Measurements from ENCODE around the gene GPS1. TPM values are rescaled to one million over a fixed set of nuclear protein-coding genes. Genes with fewer than 3 reads are reported as not detected.
A peak's percentile ranks its signal among the peaks of the same experiment; 100 is the strongest.

The GPS1 gene
- total and polyA plus RNA-seq, 5 donors = 75.1 to 93.7 (median 87.8) TPM

DNA sequence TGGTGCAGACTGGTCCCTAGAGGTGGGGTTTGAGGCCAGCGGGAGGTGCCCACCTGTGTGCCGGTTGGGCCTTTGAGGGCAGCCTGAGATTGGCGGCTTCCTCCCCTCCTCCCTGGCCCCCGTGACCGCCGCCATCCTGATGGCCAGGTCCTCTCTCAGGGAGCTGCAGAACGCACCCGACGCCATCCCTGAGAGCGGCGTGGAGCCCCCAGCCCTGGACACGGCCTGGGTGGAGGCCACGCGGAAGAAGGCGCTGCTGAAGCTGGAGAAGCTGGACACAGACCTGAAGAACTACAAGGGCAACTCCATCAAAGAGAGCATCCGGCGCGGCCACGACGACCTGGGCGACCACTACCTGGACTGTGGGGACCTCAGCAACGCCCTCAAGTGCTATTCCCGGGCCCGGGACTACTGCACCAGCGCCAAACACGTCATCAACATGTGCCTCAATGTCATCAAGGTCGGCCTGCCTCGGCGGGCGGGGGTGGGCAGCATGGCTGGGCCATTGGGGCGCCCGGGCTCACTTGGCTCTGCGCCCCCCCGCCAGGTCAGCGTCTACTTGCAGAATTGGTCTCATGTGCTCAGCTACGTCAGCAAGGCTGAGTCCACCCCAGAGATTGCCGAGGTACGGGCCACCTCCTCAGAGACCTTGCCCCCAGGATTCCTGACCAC, 2.8 kb downstream of the GPS1 start:
- 89% methylated on average over 38 of the region's 38 CpGs for WGBS
- H3K4me1 ChIP-seq (ENCODE audit: control insufficient read depth, insufficient read depth, low read length) = peaks cover 7% of the 10 kb centered on the region
- no peak for ATAC-seq

GRCh38 chr17:82055023-82055964, 3.6 kb downstream of the GPS1 start:
- Histone ChIP-seq H3K4me1 (ENCODE audit: control insufficient read depth, insufficient read depth, low read length) (peaks cover 7% of the 10 kb centered on the region), H3K27ac (ENCODE audit: low read length) (no peak overlapping the region), H3K4me3 (ENCODE audit: low read length) (no peak overlapping the region), H3K9me3 (ENCODE audit: control insufficient read depth, low read length) (no peaks in the 10 kb centered on the region), H3K27me3 (ENCODE audit: control insufficient read depth, insufficient read depth) (no peaks in the 10 kb centered on the region)
- 81% methylated on average over 26 of the region's 26 CpGs for WGBS
- peak in 1 of 3 donors; percentile 58 for DNase-seq
- intact Hi-C loops (cut with DNase I) = no loop called here
- ATAC-seq = no peak

More for the DNA sequence above, 2.8 kb downstream of the GPS1 start:
- peak in 1 of 3 donors; percentile 59 for DNase-seq
- Histone ChIP-seq H3K4me3 (ENCODE audit: low read length) (no peak overlapping the region), H3K27me3 (ENCODE audit: control insufficient read depth, insufficient read depth) (no peaks in the 10 kb centered on the region), H3K9me3 (ENCODE audit: control insufficient read depth, low read length) (no peaks in the 10 kb centered on the region), H3K27ac (ENCODE audit: low read length) (no peak overlapping the region)
- intact Hi-C loops (cut with DNase I) = no loop called here

GRCh38 chr17:82055965-82056728, 4.4 kb downstream of the GPS1 start:
- ATAC-seq (no peak), DNase-seq (peak in 1 of 3 donors; percentile 44)
- no peak overlapping the region for H3K4me3 ChIP-seq (ENCODE audit: low read length)
- H3K4me1 ChIP-seq (ENCODE audit: control insufficient read depth, insufficient read depth, low read length) = peaks cover 7% of the 10 kb centered on the region
- H3K9me3 ChIP-seq (ENCODE audit: control insufficient read depth, low read length) = no peaks in the 10 kb centered on the region
- no peaks in the 10 kb centered on the region for H3K27me3 ChIP-seq (ENCODE audit: control insufficient read depth, insufficient read depth)
- intact Hi-C loops (cut with DNase I) = no loop called here
- WGBS = 89% methylated on average over 28 of the region's 28 CpGs
- H3K27ac ChIP-seq (ENCODE audit: low read length) = no peak overlapping the region

DNA sequence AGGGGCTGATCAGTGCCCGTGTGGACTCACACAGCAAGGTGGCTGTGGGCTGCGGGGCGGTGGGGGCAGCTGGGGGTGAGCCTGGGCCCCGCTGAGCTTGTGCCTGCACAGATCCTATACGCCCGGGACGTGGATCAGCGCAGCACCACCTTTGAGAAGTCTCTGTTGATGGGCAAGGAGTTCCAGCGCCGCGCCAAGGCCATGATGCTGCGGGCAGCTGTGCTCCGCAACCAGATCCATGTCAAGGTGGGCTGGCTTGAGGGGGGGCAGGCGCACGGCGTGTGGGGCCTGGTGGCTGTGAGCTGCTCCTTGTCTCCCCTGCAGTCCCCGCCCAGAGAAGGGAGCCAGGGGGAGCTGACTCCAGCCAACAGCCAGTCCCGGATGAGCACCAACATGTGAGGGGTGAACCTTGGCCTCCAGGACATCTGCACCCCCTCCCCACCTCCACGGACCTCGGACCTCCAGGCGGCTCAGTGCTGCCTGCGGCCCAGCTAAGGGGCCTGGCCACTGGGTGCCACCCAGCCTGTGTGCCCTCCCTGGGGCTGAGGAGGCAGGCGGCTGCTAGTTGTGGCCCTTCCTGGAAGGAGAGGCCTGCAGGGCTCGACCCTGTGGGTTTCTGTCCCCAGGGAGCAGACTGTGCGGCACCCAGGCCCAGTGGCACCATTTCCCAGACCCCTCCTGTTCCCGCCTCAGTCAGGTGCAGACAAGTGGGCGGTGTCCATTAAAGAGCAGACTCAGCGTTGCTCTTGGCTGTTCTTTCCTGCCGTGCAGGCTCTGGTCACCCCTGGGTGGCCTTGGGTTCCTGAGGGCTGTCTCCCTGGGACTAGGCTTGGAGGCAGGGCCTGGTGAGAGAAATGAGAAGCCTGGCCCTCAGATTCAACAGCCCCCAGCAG, 5.3 kb downstream of the GPS1 start:
- no peaks in the 10 kb centered on the region for H3K27me3 ChIP-seq (ENCODE audit: control insufficient read depth, insufficient read depth)
- no peak overlapping the region for H3K4me3 ChIP-seq (ENCODE audit: low read length)
- H3K27ac ChIP-seq (ENCODE audit: low read length) = no peak overlapping the region
- WGBS = 82% methylated on average over 29 of the region's 29 CpGs
- DNase-seq (peak in 1 of 3 donors; percentile 54), ATAC-seq (no peak)
- H3K4me1 ChIP-seq (ENCODE audit: control insufficient read depth, insufficient read depth, low read length) = peaks cover 7% of the 10 kb centered on the region
- H3K9me3 ChIP-seq (ENCODE audit: control insufficient read depth, low read length) = no peaks in the 10 kb centered on the region
- intact Hi-C loops (cut with DNase I) = no loop called here

- Histone ChIP-seq H3K4me1 (ENCODE audit: control insufficient read depth, insufficient read depth, low read length) (no peaks in the 10 kb centered on the region), H3K27ac (ENCODE audit: low read length) (no peak overlapping the region), H3K4me3 (ENCODE audit: low read length) (no peak overlapping the region), H3K9me3 (ENCODE audit: control insufficient read depth, low read length) (no peaks in the 10 kb centered on the region), H3K27me3 (ENCODE audit: control insufficient read depth, insufficient read depth) (no peaks in the 10 kb centered on the region)
- WGBS = 77% methylated on average over 17 of the region's 17 CpGs
- intact Hi-C loops (cut with DNase I) = no loop called here
- DNase-seq = peak in 1 of 3 donors; percentile 51
- no peak for ATAC-seq
Measured at GRCh38 chr17:82058230-82058854, 6.6 kb downstream of the GPS1 start.

GRCh38 chr17:82058855-82059249, 7.2 kb downstream of the GPS1 start:
- ATAC-seq (no peak), DNase-seq (peak in 1 of 3 donors; percentile 42)

GRCh38 chr17:82059272-82060000, 7.7 kb downstream of the GPS1 start:
- 67% methylated on average over 19 of the region's 19 CpGs for WGBS
- Histone ChIP-seq H3K4me1 (ENCODE audit: control insufficient read depth, insufficient read depth, low read length) (peaks cover under 1% of the 10 kb centered on the region), H3K9me3 (ENCODE audit: control insufficient read depth, low read length) (no peaks in the 10 kb centered on the region), H3K27ac (ENCODE audit: low read length) (no peak overlapping the region), H3K4me3 (ENCODE audit: low read length) (no peak overlapping the region), H3K27me3 (ENCODE audit: control insufficient read depth, insufficient read depth) (no peaks in the 10 kb centered on the region)
- intact Hi-C loops (cut with DNase I) = no loop called here
- no peak for ATAC-seq
- DNase-seq = peak in 2 of 3 donors; percentile 50 to 55

More at GRCh38 chr17:82058855-82059249, 7.2 kb downstream of the GPS1 start:
- Histone ChIP-seq H3K4me3 (ENCODE audit: low read length) (no peak overlapping the region), H3K27me3 (ENCODE audit: control insufficient read depth, insufficient read depth) (no peaks in the 10 kb centered on the region), H3K27ac (ENCODE audit: low read length) (no peak overlapping the region), H3K4me1 (ENCODE audit: control insufficient read depth, insufficient read depth, low read length) (no peaks in the 10 kb centered on the region), H3K9me3 (ENCODE audit: control insufficient read depth, low read length) (no peaks in the 10 kb centered on the region)
- intact Hi-C loops (cut with DNase I) = no loop called here
- 71% methylated on average over 10 of the region's 10 CpGs for WGBS

- no peaks in the 10 kb centered on the region for H3K9me3 ChIP-seq (ENCODE audit: control insufficient read depth, low read length)
- intact Hi-C loops (cut with DNase I) = no loop called here
- H3K27me3 ChIP-seq (ENCODE audit: control insufficient read depth, insufficient read depth) = no peaks in the 10 kb centered on the region
- DNase-seq = peak; percentile 5 to 53 (median 41)
- WGBS = 79% methylated on average over 16 of the region's 16 CpGs
- no peak for ATAC-seq
- H3K27ac ChIP-seq (ENCODE audit: low read length) = no peak overlapping the region
- no peak overlapping the region for H3K4me3 ChIP-seq (ENCODE audit: low read length)
- H3K4me1 ChIP-seq (ENCODE audit: control insufficient read depth, insufficient read depth, low read length) = peaks cover 6% of the 10 kb centered on the region
Measured at GRCh38 chr17:82060001-82060380, 8.3 kb downstream of the GPS1 start.

- Histone ChIP-seq H3K4me1 (ENCODE audit: control insufficient read depth, insufficient read depth, low read length) (peaks cover 6% of the 10 kb centered on the region), H3K27ac (ENCODE audit: low read length) (no peak overlapping the region), H3K4me3 (ENCODE audit: low read length) (no peak overlapping the region), H3K9me3 (ENCODE audit: control insufficient read depth, low read length) (no peaks in the 10 kb centered on the region), H3K27me3 (ENCODE audit: control insufficient read depth, insufficient read depth) (no peaks in the 10 kb centered on the region)
- 86% methylated on average over 14 of the region's 14 CpGs for WGBS
- ATAC-seq (no peak), DNase-seq (peak; percentile 10 to 57 (median 38))
- intact Hi-C loops (cut with DNase I) = no loop called here
Measured at GRCh38 chr17:82060614-82061013, 8.9 kb downstream of the GPS1 start.

Measured in right cardiac atrium (tissue), 5 donors.